Stimulated activated CD4-positive, alpha-beta T cell treated with anti-CD3 and anti-CD28 coated beads, Interleukin-12 subunit alpha, Interleukin-12 subunit beta, amount 100 ng/mL, for 48 hours (primary cell): Measurements from ENCODE around the gene PRKACG.
A peak's percentile ranks its signal among the peaks of the same experiment; 100 is the strongest.

Experiments
- DNase-seq, 3 donors: peaks; one replicate each; pipeline ENCODE4 v3.0.0-alpha.2; 2020; ENCODE audit warnings: low read depth in 2 of 3, low spot score in 1 of 3

The PRKACG gene

GRCh38 chr9:68983522-68984424 lies 30.1 kb downstream of the PRKACG start:
- no peak for DNase-seq

- no peak for DNase-seq
These were observed 30.9 kb downstream of the PRKACG start for GRCh38 chr9:68983008-68983411.

GRCh38 chr9:68981789-68982188 lies 32.1 kb downstream of the PRKACG start:
- no peak for DNase-seq

GRCh38 chr9:68980341-68980914 lies 33.5 kb downstream of the PRKACG start:
- DNase-seq: no peak

GRCh38 chr9:68979538-68980314 lies 34.2 kb downstream of the PRKACG start:
- peak; percentile 13 to 29 (median 25) for DNase-seq

GRCh38 chr9:68978501-68978900 lies 35.4 kb downstream of the PRKACG start:
- DNase-seq: no peak

GRCh38 chr9:68978066-68978465 lies 35.8 kb downstream of the PRKACG start:
- DNase-seq: no peak

GRCh38 chr9:68975365-68976043 lies 38.4 kb downstream of the PRKACG start:
- no peak for DNase-seq

- no peak for DNase-seq
These were observed 39.0 kb downstream of the PRKACG start for GRCh38 chr9:68974901-68975300.

- peak in 1 of 3 donors; percentile 36 for DNase-seq
These were observed 39.5 kb downstream of the PRKACG start for GRCh38 chr9:68974431-68974830.

- no peak for DNase-seq
These were observed 40.3 kb downstream of the PRKACG start for GRCh38 chr9:68973619-68974018.

- DNase-seq: no peak
These were observed 43.8 kb downstream of the PRKACG start for GRCh38 chr9:68970151-68970550.

- no peak for DNase-seq
These were observed 44.4 kb downstream of the PRKACG start for GRCh38 chr9:68969538-68969937.

- no peak for DNase-seq
These were observed 46.1 kb downstream of the PRKACG start for GRCh38 chr9:68967800-68968199.

GRCh38 chr9:68966496-68966944 lies 47.4 kb downstream of the PRKACG start:
- no peak for DNase-seq

GRCh38 chr9:68964765-68965164 lies 49.1 kb downstream of the PRKACG start:
- DNase-seq: no peak

GRCh38 chr9:68964102-68964541 lies 49.8 kb downstream of the PRKACG start:
- DNase-seq: no peak

- no peak for DNase-seq
These were observed 50.5 kb downstream of the PRKACG start for GRCh38 chr9:68963416-68963815.
